G401 (cell line): Measurements from ENCODE around the gene GLYAT. TPM values are rescaled to one million over a fixed set of nuclear protein-coding genes. Genes with fewer than 3 reads are reported as not detected.
"Not testable (repeated sequence)": the region's sequence is repeated elsewhere in the genome, so short reads cannot be mapped to it uniquely, and the experiment has no call there.

ENCODE experiments used
- DNase-seq: peaks from one replicate; pipeline ENCODE4 v3.0.0-alpha.2; 2015; ENCODE audit warnings: low spot score
- in situ Hi-C: cut with HindIII; loops from 2 replicates; pipeline ENCODE4 v1.10.0; 2016; ENCODE audit warnings: low sequenced_read_pairs, mixed read lengths
- total RNA-seq: library from RNA; depleted of rRNA; stranded (reverse); fragments of >200 nt; shearing (Covaris generic); gene quantifications from 2 replicates; pipeline ENCODE4 v1.2.3, GENCODE V29; 2014; rRNA removed

The GLYAT gene
- total RNA-seq, 1 experiment from 2014 or later: not detected

- in situ Hi-C loops: no loop called here
- no peak for DNase-seq
Measured at GRCh38 chr11:58691675-58692074, 40.1 kb downstream of the GLYAT start.

- DNase-seq: no peak
- in situ Hi-C loops: no loop called here
Measured at GRCh38 chr11:58688789-58689503, 42.8 kb downstream of the GLYAT start.

DNA sequence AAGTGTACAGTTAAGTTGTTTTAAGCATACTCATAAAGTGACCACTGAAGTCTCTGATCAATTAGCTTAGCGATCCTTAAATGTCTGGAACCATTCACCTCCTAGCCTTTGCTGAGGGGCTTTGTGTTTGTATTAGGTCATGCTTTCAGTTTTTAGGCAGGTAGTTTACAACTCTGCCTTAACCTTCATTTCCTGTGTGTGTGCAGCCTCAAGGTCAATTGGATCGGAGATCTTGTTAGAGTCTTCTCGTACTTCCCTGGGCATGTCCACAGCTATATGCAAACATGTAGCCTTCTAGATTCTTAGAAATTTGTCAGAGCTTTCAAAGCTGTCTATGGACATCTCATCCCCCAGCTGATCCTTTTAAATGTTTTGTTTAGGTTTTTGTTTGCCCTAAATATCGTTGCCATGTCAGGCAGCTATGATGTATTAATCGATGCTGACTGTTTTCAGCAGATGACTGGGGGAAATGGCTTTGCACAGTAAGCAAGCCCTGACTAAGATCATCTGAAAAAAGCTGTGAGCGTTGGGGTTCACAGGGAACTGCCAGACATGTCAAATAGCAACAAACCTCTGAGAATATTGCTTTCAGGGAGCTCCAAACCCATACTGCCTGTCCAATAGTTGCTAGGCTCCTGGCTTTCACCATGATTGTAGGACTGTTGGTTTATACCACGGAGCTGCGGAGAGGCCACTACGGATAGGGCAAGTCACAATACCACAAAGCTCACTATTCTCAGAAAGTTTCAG is 45.6 kb downstream of the GLYAT start:
- no peak for DNase-seq
- in situ Hi-C loops: no loop called here

DNA sequence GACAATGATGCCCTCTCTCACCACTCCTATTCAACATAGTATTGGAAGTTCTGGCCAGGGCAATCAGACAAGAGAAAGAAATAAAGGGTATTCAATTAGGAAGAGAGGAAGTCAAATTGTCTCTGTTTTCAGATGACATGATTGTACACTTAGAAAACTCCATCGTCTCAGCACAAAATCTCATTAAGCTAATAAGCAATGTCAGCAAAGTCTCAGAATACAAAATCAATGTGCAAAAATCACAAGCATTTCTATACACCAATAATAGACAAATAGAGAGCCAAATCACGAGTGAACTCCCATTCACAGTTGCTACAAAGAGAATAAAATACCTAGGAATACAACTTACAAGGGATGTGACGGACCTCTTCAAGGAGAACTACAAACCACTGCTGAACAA is 49.1 kb downstream of the GLYAT start:
- DNase-seq, in situ Hi-C loops: not testable (repeated sequence)

GRCh38 chr11:58677536-58677935 is 54.2 kb downstream of the GLYAT start:
- DNase-seq, in situ Hi-C loops: not testable (repeated sequence)

DNA sequence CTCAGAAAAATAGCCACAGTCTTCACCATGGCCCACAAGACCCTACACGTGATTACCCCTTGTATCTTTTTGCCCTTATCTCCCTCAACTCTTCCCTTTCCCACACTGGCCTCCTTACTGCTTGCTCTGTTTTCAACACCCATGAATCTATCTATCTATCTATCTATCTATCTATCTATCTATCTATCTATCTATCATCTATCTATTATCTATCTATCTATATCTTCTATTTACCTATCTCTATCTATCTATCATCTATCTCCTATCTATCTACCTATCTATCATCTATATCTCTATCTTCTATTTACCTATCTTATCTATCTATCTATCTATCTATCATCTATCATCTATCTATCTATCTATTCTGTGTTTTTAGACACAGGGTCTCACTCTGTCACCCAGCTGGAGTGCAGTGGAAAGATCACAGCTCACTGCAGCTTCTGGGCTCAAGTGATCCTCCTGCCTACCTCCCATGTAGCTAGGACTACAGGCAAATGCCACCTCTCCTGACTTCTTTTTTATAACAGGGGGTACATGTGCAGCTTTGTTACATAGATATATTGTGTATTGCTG is 55.1 kb downstream of the GLYAT start:
- in situ Hi-C loops: no loop called here
- DNase-seq: no peak

DNA sequence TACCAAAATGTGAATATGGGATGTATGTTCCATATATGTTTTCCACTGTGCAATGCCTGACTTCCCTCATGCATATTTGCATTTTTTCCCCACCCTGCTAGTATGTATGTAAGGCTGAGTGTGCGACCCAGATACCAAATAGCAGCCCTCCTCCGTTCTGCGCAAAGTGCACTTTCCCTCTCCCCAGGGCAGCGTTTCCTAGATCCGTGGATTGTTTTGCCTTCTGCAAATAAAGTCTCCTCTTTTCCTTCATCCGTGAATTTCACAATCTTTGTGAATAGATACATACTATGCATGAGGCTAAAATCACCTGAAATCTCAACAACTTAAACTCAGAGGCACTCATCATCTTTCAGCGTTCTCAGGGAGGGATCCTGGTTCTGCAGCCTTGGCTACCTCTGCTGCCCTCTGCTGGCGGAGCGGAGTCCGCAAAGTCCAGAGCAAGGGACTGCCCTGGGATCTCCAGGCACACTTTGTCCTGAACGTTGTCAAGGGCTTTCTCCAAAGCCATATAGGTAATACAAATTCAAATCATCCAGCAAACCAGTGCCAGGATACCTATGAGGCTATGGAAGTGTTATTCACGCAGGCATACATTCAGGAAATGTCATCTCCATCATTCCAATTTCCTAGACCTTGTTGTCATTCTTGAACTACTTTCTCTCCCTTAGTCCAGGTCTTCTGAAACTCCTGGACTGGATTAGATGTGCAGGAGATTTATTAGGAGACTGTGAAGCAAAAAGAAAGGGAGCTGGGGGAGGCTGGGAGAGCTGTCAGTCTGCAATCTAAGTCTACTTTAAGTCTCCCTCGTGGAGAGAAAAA is 56.2 kb downstream of the GLYAT start:
- DNase-seq: peak; percentile 50
- in situ Hi-C loops: no loop called here

GRCh38 chr11:58674609-58675008 is 57.1 kb downstream of the GLYAT start:
- in situ Hi-C loops: no loop called here
- no peak for DNase-seq

DNA sequence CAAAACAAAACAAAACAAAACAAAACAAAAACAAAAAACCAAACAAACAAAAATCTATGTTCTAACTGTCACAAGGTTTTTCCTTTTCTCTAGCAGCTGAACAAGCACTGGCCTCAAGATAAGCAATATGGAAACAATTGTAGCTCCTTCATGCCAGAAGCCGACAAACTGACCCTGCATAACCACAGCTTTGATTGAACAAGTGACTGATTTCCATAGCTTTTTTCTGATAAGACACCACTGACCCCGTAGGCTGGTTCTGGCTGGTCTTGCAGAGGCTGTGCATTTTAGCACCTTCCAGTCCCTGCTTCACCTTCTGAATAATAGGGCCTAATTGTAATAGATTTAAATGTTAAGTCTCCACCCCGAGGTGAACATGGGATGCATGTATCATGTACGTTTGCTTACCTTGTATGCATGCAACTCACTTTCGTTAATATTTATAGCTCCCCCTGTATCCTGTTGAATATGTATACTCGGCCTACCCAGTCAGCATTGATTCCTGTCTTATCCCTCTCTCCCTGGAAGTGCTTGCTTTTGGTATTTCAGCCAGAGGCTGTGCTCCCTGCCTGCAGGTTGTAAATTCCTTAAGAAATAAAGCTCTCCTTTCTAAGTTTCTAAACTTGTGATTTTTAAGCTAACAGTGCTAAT is 59.6 kb downstream of the GLYAT start:
- DNase-seq: no peak
- in situ Hi-C loops: no loop called here

- DNase-seq: no peak
- in situ Hi-C loops: no loop called here
Measured at GRCh38 chr11:58659910-58660570, 71.7 kb downstream of the GLYAT start.

- no peak for DNase-seq
- in situ Hi-C loops: no loop called here
Measured at GRCh38 chr11:58659404-58659803, 72.3 kb downstream of the GLYAT start.

Other genes starting within 250 kb of the GLYAT start
- not detected in 2 replicates for gene OR5B21, start 223.8 kb downstream of the GLYAT start, total RNA-seq
- gene LPXN, start 156.1 kb downstream of the GLYAT start, total RNA-seq: 0.78 and 1.5 TPM in 2 replicates
- 32.9 and 50.6 TPM in 2 replicates for gene ZFP91, start 152.9 kb downstream of the GLYAT start, total RNA-seq
- gene CNTF, start 109.3 kb downstream of the GLYAT start, total RNA-seq: 0.75 and 2.0 TPM in 2 replicates
- not detected in 2 replicates for gene GLYATL2, start 112.8 kb upstream of the GLYAT start, total RNA-seq
- gene GLYATL1, start 207.5 kb upstream of the GLYAT start, total RNA-seq: not detected in 2 replicates